ENCODE data around the gene NEUROG1.

NEUROG1 gene

DNA sequence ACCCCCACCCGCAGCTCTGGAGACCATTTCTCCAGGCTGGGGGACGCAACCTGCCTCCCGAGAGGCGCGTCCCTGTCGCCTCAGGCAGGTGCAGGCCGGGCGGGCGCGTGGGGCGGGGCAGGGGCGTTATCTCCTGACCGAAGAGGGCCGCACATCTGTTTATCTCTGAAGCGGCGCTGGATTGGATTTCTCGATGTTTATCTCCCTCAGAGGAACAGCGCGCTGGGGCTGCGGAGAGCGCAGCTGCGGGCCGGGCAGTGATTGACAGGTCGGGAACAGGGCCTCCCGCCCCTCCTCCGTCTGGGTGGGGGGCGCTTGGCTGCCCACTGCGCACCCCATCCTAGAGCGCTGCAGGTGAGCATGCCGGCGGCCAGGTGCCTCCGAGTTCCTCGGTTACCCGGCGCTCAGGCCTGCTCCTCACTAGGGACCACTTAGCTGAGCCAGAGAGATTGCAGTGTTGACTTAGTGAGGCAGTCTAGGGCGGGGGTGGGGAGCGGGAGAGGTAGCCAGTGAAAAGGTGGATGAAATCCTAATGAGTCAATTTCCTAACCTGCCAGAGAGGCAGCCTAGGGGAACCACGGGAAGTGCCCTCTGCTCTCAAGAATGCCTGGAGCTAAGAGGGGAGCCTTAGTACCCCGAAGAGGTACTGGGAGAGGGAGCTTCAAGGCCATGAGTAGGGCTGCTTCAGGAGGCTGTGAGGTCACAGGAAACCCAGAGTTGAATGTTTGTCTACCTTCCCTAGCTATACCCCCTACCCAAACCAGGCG is 44.0 kb downstream of the NEUROG1 start:
- DNase-seq = no peak

DNA sequence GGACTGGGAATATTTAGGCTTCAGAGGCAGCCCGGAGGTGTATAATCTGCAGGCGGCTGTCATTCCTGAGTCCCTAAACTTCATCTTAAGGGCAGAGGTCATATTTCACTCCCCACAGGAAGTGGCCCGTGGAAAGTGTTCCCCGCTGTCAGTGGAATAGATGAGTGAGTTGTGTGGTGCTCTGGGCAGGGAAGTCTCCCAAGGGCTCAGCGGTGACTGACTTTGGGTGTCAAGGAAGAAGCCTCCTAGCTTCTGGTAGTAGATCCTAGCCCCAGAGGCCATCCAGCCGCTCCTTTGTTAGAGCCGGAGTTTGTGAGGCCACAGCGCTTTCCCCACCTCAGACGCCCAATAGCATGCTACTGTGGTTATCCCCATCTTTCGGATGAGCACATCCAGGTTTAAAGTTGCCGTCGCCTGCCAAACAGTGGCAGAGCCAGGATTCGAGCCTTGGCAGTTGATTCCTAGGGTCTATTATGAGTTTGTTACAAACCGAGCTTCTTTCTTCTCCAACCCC is 44.7 kb downstream of the NEUROG1 start:
- no peak for DNase-seq

DNA sequence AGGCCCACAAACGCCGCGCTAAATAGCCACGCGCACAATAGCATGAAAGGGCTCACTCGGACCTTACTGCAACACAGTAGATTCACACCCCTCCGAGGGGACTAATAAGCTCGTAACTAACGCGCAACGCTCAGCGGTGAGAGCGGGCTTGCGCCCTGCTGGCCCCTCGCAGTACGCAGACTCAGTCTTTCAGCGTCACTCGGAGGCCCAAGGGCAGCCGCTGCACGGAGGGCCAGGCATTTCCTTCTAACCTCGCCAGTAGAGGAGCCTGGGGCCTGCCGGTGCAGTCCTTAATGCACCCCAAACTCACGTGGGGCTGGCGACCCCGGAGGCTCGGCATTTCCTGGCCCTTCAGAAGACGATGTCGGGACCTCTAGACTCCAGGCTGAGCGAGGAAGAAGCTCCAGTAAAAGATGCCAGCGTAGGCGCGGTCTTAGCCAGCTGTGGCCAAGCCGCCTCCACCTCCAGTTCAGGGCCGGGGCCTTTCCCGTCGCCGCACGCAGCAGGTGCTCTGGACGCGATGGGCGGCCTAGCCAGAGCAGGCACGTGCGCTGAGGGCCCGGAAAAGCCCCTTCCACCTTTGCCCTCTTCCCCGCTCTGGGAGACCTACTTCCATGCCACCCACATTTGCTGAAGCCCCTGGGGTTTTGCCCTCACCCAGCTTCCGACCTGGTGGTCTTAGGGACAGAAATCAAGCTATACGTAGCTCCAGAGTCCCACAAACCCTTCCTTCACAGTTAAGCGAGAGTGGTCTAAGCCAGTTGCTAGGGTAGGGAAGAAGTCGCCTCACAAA is 45.3 kb downstream of the NEUROG1 start:
- DNase-seq = no peak

DNA sequence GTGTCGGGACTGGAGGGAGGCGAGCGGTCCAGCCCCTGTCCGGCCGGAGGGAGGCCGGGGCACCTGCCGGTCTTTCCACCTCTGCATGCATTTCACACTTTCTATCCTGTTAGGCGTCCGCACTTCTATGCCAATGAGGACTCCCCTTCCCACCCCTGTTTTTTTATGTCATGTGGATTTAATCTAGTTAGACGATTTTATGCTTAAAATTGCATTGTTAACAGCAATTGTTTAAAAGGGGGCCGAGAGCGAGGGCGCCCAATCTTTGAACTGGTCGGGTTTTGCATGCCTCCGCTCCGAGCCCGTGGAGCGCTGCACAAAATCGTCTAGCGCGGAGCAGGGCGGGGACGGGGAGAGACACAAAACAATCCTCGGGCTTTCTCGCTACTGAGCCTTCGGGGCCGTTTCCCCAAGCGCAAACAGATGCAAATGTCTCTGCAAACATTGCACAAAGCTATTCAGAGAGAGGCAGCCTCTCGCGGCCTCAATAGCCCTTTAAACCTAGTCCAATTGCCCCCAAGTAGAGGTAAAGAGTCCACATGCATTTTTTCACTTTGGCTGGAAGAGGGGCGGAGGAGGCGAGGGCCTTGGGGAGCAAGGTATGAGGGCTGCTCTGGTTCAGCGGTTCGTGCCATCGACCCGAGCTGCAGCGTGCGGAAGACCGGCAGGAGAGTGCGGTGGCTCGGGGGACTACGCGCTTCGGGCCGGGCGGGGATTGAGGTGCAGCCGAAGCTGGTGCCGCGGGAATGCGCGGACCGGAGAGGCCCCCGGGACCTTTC is 46.1 kb downstream of the NEUROG1 start:
- DNase-seq = no peak

DNA sequence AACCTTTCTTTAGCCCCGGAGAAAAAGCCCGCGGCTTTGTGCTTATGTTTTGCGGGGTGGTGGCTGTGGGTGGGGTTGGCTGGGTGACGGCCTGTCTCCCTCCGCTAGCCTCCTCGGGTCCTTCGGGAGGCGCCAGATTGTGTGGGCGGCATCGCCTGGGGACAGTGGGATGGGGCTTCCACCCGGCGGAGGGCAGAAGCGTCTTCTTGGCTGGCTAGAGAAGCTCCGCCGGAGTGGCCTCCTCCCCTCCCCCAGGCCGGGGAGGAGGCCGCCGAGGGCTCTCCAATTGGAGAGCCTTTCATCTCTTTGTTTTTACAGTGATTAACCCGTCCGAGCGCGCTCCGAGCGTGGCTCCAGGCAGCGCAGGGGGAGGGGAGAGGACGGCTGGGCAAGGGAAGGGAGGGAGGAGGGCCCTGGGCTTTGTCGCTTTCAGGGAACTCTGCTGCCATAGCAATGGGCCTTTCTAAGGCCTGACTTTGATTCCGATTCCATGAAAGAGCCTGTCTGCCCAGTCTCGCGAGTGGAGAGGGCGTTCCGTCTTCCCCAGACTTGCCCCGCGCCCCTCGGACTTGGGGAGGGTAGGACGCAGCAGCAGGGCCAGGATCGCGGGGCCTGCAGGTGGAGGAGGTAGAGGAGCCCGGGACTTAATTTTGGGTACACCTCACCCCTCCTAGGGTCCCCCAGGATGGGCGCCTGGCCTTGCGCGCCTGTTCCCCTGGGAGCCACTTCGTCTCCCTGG is 46.9 kb downstream of the NEUROG1 start:
- DNase-seq = no peak

DNA sequence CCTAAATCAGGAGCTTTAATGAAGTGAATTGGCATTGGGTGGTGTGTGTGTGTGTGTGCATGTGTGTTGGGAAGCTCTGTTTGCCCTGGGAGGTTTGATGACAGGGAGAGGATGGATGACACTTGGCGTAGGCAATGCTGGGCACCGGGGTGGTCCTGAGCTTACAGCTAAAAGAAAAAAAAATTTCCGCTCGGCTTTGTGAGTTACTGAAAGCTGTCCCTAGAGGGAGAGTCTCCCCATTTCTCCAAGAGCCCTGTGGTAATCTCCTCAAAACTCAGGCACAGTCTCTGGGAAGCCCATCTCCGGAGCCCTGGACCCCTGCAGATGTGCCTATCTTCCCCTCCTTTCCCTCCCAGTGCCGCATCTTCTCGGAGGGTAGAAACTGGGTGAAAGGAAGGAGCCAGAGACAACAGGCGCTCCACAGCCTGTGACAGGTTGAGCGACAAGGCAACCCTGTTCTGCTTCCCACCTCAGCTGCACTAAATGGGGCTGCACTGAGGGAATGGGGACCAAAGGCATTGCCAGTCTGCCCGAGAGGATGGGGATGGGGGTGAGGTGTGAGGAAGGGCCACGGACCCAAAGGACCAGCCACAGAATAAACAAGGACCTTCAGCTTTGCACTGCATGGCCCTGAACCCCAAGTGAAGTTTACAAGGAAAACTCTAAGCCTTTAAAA is 47.8 kb downstream of the NEUROG1 start:
- DNase-seq = no peak

DNA sequence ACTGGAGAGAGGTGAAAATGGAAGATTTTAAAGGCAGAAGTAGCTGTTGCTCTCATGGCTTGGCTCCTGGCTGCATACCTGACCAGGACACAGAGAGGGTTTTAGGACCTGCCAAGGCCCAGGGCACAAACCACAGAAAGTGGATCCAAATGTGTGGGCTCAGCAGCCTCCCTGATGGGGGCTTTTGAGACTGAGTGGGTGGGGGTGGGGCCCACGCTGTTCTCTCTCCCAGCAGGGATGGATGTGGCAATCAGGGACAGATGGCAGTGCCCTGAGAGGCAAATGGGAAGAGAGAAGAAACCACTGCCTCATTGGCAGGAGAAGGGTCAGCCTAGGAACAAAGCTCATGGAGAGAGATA is 48.7 kb downstream of the NEUROG1 start:
- no peak for DNase-seq

DNA sequence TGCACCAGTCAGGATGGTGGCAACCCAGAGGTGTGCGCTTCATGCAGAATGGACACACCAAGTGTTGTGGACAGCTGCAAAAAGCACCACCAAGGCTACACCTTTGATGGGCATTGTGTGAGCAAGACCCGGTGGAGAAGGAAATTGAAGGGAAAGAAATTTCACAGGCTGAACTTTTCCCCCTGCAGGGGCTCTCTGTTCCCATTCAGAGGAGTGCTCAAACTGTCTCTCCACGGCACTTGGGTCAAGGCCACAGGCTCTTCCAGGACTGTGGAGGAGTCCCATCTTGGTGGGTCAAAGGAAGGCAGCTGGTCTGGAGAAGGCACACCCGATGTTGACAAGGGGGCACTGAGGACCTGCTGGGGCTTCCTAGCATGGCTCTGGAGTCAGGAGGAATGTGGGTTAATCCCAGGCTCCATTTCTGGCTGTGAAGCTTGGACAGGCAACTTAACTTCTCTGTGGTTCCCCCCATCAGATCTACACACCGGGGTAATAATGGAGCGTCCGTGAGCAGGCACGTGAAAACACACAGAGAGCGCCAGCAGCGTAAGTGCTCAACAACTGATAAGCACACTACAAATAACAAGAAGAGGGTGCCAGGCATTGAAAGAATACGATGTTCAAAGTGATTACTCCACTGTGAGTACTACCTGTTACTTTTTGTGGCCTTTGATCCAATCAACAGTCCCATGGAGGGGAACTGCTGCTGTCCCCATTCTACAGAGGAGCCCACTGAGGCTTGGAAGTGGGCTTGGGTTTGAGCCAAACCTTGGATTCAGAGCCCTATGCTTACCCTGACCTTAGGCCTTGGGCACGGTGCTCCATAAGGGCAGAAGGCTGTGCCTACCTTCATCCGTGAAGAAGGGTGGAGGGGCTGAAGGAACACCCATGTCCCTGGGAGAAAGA is 49.4 kb downstream of the NEUROG1 start:
- DNase-seq = no peak

DNA sequence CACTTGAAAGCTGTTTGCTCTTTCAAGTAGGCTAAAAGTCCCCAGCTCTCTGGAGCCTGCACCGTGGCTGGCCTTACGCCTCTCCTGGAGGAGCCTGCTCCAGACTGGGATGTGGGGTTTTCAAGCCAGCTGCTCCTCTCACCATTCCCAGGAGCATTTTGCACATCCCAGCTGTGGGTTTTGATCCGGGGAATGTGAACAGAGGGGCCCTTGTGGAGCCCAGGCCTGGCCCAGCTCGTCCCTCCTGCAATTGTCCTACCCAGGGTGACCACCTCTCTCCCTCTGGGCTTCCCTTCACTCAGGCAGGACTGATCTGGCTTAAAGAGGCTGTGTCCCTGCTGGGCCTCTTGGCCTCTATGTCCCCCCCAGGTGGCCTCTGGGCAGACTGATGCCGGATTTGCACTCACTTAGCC is 51.1 kb downstream of the NEUROG1 start:
- DNase-seq = no peak
